Activated B cell treated with CpG ODN at 0.5 μM for 24 hours (primary cell): ENCODE measurements around the gene LY6G6F. TPM values are rescaled to one million over a fixed set of nuclear protein-coding genes. Genes with fewer than 3 reads are reported as not detected.

Experiments
- ATAC-seq: fragments of 200-7000 bp; cut with Tn5 transposase; one replicate; pipeline ENCODE4 v1.10.0; 2021; ENCODE audit warnings: low read depth, mild to moderate bottlenecking, moderate library complexity
- CTCF ChIA-PET: fragments of 350-600 bp; sonication (Branson Sonifier 250); formaldehyde crosslinking; loops from one replicate; lab custom pipeline; 2021; ENCODE audit warnings: antibody characterized with exemption; lab: Charles Lee
- POLR2A ChIA-PET: fragments of 350-600 bp; sonication (Branson Sonifier 250); formaldehyde crosslinking; loops from one replicate; lab custom pipeline; 2021; ENCODE audit warnings: antibody characterized with exemption; lab: Charles Lee
- DNase-seq: peaks from one replicate; pipeline ENCODE4 v3.0.0; 2022
- H3K27ac Mint-ChIP-seq: one replicate; pipeline ENCODE4 v1.8.0; 2020; ENCODE audit warnings: mixed read lengths
- H3K27me3 Mint-ChIP-seq: one replicate; pipeline ENCODE4 v1.8.0; 2021; ENCODE audit warnings: mixed read lengths
- H3K36me3 Mint-ChIP-seq: one replicate; pipeline ENCODE4 v1.8.0; 2021; ENCODE audit warnings: low read depth, mixed read lengths
- H3K4me1 Mint-ChIP-seq: one replicate; pipeline ENCODE4 v1.8.0; 2021; ENCODE audit warnings: mixed read lengths
- H3K4me3 Mint-ChIP-seq: one replicate; pipeline ENCODE4 v1.8.0; 2020; ENCODE audit warnings: mild to moderate bottlenecking, mixed read lengths
- H3K9me3 Mint-ChIP-seq: one replicate; pipeline ENCODE4 v1.8.0; 2020; ENCODE audit warnings: mixed read lengths
- intact Hi-C: fragments of 100-400 bp; cut with micrococcal nuclease; formaldehyde crosslinking; loops from one replicate; pipeline ENCODE4 v1.15.1; 2024
- total RNA-seq: library from RNA; stranded (reverse); gene quantifications from 2 replicates; pipeline ENCODE4 v1.2.3, GENCODE V29; 2022
- TF ChIP-seq, protein P1 (sequence below): fragments of 200-600 bp; IDR thresholded peaks from one replicate; pipeline ENCODE4 v1.8.0; 2022; ENCODE audit warnings: antibody characterized with exemption, mild to moderate bottlenecking

The LY6G6F gene
- total RNA-seq, 1 donor from 2014 or later, result not detected

DNA sequence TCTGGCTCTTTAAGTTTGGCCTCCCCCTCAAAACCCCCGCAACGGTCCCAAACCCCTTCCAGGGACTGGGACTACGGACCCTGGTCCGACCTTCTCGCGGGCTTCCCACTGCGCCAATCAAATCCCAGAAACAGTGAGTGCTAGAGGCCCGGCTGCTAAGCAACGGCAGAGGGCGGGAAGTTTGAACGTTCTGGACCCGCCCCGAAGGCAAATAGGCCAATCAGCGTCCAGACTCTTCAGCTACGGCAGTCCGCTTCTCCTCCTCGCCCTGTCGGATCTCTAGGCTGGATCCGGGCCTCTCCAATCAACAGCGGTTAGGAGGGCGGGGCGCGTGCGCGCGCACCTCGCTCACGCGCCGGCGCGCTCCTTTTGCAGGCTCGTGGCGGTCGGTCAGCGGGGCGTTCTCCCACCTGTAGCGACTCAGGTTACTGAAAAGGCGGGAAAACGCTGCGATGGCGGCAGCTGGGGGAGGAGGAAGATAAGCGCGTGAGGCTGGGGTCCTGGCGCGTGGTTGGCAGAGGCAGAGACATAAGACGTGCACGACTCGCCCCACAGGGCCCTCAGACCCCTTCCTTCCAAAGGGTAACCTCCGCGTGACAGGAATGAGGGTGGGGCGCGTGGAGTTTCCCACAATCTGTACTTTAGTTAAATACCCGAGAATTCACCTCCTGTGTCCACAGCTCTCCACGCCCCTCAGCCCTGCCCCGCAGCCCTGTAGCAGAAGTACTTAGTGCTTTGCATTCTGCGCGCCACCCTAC, 33.2 kb downstream of the LY6G6F start, which contains the start of gene MSH5:
Gene MSH5 (plus strand): TSS at position 367 of the 758 bp plus-strand sequence. CDS start 462 bp downstream, outside the sequence.
- H3K27ac Mint-ChIP-seq, result peak within 1 kb of the TSS; percentile 94
- H3K9me3 Mint-ChIP-seq, result no peaks in the 10 kb centered on the region
- TF ChIP-seq, protein P1, sequence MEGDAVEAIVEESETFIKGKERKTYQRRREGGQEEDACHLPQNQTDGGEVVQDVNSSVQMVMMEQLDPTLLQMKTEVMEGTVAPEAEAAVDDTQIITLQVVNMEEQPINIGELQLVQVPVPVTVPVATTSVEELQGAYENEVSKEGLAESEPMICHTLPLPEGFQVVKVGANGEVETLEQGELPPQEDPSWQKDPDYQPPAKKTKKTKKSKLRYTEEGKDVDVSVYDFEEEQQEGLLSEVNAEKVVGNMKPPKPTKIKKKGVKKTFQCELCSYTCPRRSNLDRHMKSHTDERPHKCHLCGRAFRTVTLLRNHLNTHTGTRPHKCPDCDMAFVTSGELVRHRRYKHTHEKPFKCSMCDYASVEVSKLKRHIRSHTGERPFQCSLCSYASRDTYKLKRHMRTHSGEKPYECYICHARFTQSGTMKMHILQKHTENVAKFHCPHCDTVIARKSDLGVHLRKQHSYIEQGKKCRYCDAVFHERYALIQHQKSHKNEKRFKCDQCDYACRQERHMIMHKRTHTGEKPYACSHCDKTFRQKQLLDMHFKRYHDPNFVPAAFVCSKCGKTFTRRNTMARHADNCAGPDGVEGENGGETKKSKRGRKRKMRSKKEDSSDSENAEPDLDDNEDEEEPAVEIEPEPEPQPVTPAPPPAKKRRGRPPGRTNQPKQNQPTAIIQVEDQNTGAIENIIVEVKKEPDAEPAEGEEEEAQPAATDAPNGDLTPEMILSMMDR, result no peak
- H3K36me3 Mint-ChIP-seq, result peaks cover 30% of the 10 kb centered on the region
- H3K4me1 Mint-ChIP-seq, result peaks cover 51% of the 10 kb centered on the region
- intact Hi-C loops, result loop anchor here (1.0 to 10.0 kb wide), 6 partner anchors 13 to 245 kb away; partner anchors contain the start of genes BAG6, MICB, PRRC2A and VARS1
- no peaks in the 10 kb centered on the region for H3K27me3 Mint-ChIP-seq
- ChIA-PET POLR2A (interaction anchor here (0.6 to 7.5 kb wide), 26 partner anchors 10 to 1022 kb away, joined by 3 to 131 read pairs (median 6); partner anchors contain the start of genes ABHD16A, BAG6, C6orf47 and CSNK2B), CTCF (interaction anchor here (0.6 to 2.9 kb wide), 11 partner anchors 10 to 1673 kb away, joined by 3 to 14 read pairs (median 5); partner anchors contain the start of genes LSM2 and VARS1)
- DNase-seq, result peak; percentile 90
- ATAC-seq, result peak; percentile 80
- H3K4me3 Mint-ChIP-seq, result peak within 1 kb of the TSS; percentile 93

- Mint-ChIP-seq H3K36me3 (peaks cover 24% of the 10 kb centered on the region), H3K4me3 (peak overlapping the region; percentile 93), H3K4me1 (peaks cover 49% of the 10 kb centered on the region), H3K27me3 (no peaks in the 10 kb centered on the region), H3K9me3 (no peaks in the 10 kb centered on the region), H3K27ac (peak overlapping the region; percentile 94)
- peak; percentile 4 for ATAC-seq
- CTCF ChIA-PET, result interaction anchor here (0.9 to 2.9 kb wide), 7 partner anchors 11 to 189 kb away, joined by 3 to 14 read pairs (median 4); no protein-coding TSS in a partner anchor
- POLR2A ChIA-PET, result interaction anchor here (0.6 to 7.5 kb wide), 17 partner anchors 13 to 218 kb away, joined by 3 to 131 read pairs (median 5); partner anchors contain the start of genes BAG6, C6orf47, DDAH2 and HSPA1A
- intact Hi-C loops, result loop anchor here (1.0 kb wide), 1 partner anchor 49 kb away; no protein-coding TSS in a partner anchor
- TF ChIP-seq, protein P1, result no peak
- no peak for DNase-seq
These were observed 33.9 kb downstream of the LY6G6F start for GRCh38 chr6:31740397-31741223.

GRCh38 chr6:31741815-31742214, 35.1 kb downstream of the LY6G6F start:
- CTCF ChIA-PET, result interaction anchor here (0.9 to 2.9 kb wide), 2 partner anchors 12 to 28 kb away, joined by 3 to 14 read pairs; no protein-coding TSS in a partner anchor
- DNase-seq (no peak), ATAC-seq (no peak)
- intact Hi-C loops, result no loop called here
- peak overlapping the region; percentile 10 for H3K27ac Mint-ChIP-seq
- POLR2A ChIA-PET, result interaction anchor here (0.6 to 7.5 kb wide), 3 partner anchors 14 to 76 kb away, joined by 8 to 131 read pairs (median 103); partner anchors contain the start of genes DDAH2 and VARS1
- H3K9me3 Mint-ChIP-seq, result no peaks in the 10 kb centered on the region
- TF ChIP-seq, protein P1, result no peak
- peaks cover 17% of the 10 kb centered on the region for H3K36me3 Mint-ChIP-seq
- peaks cover 43% of the 10 kb centered on the region for H3K4me1 Mint-ChIP-seq
- H3K27me3 Mint-ChIP-seq, result no peaks in the 10 kb centered on the region
- peak overlapping the region; percentile 28 for H3K4me3 Mint-ChIP-seq

- ChIA-PET POLR2A (no interaction called here), CTCF (no interaction called here)
- Mint-ChIP-seq H3K27me3 (no peaks in the 10 kb centered on the region), H3K4me1 (peaks cover 32% of the 10 kb centered on the region), H3K27ac (no peak overlapping the region), H3K9me3 (no peaks in the 10 kb centered on the region), H3K36me3 (peaks cover 23% of the 10 kb centered on the region), H3K4me3 (no peak overlapping the region)
- no peak for ATAC-seq
- TF ChIP-seq, protein P1, result no peak
- DNase-seq, result no peak
- intact Hi-C loops, result no loop called here
These were observed 36.2 kb downstream of the LY6G6F start for GRCh38 chr6:31742894-31743293.
